Keratinocyte (primary cell): ENCODE results near the gene STRN. TPM values are rescaled to one million over a fixed set of nuclear protein-coding genes. Genes with fewer than 3 reads are reported as not detected.

Experiments
- DNase-seq: peaks from one replicate; pipeline ENCODE4 v3.0.0-alpha.2; 2011; ENCODE audit warnings: low read depth, missing footprints, low spot score
- FAIRE-seq: peaks from 2 replicates; lab custom pipeline; 2011; peaks lifted over from hg19 to GRCh38; lab: Jason Lieb, UNC
- H2AFZ ChIP-seq: 2 replicates; pipeline ENCODE4 v1.6.0; 2012; ENCODE audit warnings: low read length, control low read depth, inconsistent platforms; ENCODE audit not compliant: control insufficient read depth
- H3K27ac ChIP-seq: 2 replicates; pipeline ENCODE4 v1.5.1; 2011; ENCODE audit warnings: low read length; ENCODE audit not compliant: control insufficient read depth, insufficient read depth
- H3K27me3 ChIP-seq: 3 replicates; pipeline ENCODE4 v1.6.0; 2011; ENCODE audit warnings: low read length; ENCODE audit not compliant: control insufficient read depth, insufficient read depth; ENCODE audit errors: extremely low read depth
- H3K36me3 ChIP-seq, 2 experiments: 2 replicates in 1 of 2; 3 replicates in 1 of 2; pipeline ENCODE4 v1.5.1; 2011; ENCODE audit warnings: low read length in 2 of 2, mild to moderate bottlenecking in 1 of 2; ENCODE audit not compliant: control insufficient read depth in 2 of 2, insufficient read depth in 2 of 2; ENCODE audit errors: extremely low read depth in 1 of 2
- H3K4me1 ChIP-seq: 3 replicates; pipeline ENCODE4 v1.5.1; 2011; ENCODE audit warnings: low read length; ENCODE audit not compliant: control insufficient read depth, insufficient read depth; ENCODE audit errors: extremely low read depth
- H3K4me2 ChIP-seq: 3 replicates; pipeline ENCODE4 v1.6.0; 2011; ENCODE audit warnings: low read depth, low read length; ENCODE audit not compliant: control insufficient read depth, insufficient read depth; ENCODE audit errors: extremely low read depth
- H3K4me3 ChIP-seq, 3 experiments: fragments of 200-600 bp in 1 of 3; sonication (generic) in 1 of 3; 2 replicates in 2 of 3; 3 replicates in 1 of 3; pipeline ENCODE4 v1.5.1; 2011 to 2016; ENCODE audit warnings: low read length in 3 of 3, mild to moderate bottlenecking in 3 of 3, control low read depth in 2 of 3, inconsistent platforms in 1 of 3, low read depth in 1 of 3, mixed read lengths in 1 of 3, mixed run types in 1 of 3, moderate library complexity in 1 of 3; ENCODE audit not compliant: control insufficient read depth in 2 of 3, insufficient read depth in 2 of 3; ENCODE audit errors: extremely low read depth in 1 of 3
- H3K79me2 ChIP-seq: 2 replicates; pipeline ENCODE4 v1.6.0; 2012; ENCODE audit warnings: low read length; ENCODE audit not compliant: control insufficient read depth, insufficient read depth
- H3K9ac ChIP-seq: 3 replicates; pipeline ENCODE4 v1.6.0; 2011; ENCODE audit warnings: low read length; ENCODE audit not compliant: control insufficient read depth, insufficient read depth; ENCODE audit errors: extremely low read depth
- H3K9me1 ChIP-seq: 3 replicates; pipeline ENCODE4 v1.6.0; 2011; ENCODE audit warnings: low read length; ENCODE audit not compliant: control insufficient read depth, insufficient read depth; ENCODE audit errors: extremely low read depth
- H3K9me3 ChIP-seq: 2 replicates; pipeline ENCODE4 v1.5.1; 2012; ENCODE audit warnings: low read depth, low read length; ENCODE audit not compliant: control insufficient read depth
- H4K20me1 ChIP-seq: 3 replicates; pipeline ENCODE4 v1.6.0; 2011; ENCODE audit warnings: low read length; ENCODE audit not compliant: control insufficient read depth, insufficient read depth; ENCODE audit errors: extremely low read depth
- EZH2 ChIP-seq: IDR thresholded peaks from one replicate; pipeline ENCODE4 v1.6.1; 2012; ENCODE audit warnings: inconsistent platforms, mild to moderate bottlenecking, low read length, moderate library complexity
- dilution Hi-C: fragments of 300-500 bp; cut with MboI; formaldehyde crosslinking; loops from one replicate; pipeline ENCODE4 v1.7.0; 2020; ENCODE audit warnings: low sequenced_read_pairs; ENCODE audit not compliant: extremely low pct_ligation_motif_present
- polyA plus RNA-seq, 5 experiments: library from polyadenylated mRNA; depleted of rRNA in 3 of 5; stranded (reverse) in 3 of 5; stranded (forward) in 1 of 5; unstranded in 1 of 5; fragments of >200 nt; gene quantifications; 1 replicate in 1 of 5; 2 replicates in 3 of 5; 3 replicates in 1 of 5; pipeline versions ENCODE4 v1.2.1 to v1.2.3, GENCODE V29; 2011 to 2012; ENCODE audit warnings: missing spikeins in 2 of 5, low read depth in 1 of 5, low replicate concordance in 1 of 5
- TF ChIP-seq, protein P1 (sequence below), 3 experiments: IDR thresholded peaks in 1 of 3; conservative IDR thresholded peaks in 1 of 3; optimal IDR thresholded peaks in 1 of 3; 2 replicates in 2 of 3; 3 replicates in 1 of 3; pipeline versions ENCODE3 to v1.5.1; 2011; ENCODE audit warnings: low read length in 3 of 3, mild to moderate bottlenecking in 3 of 3, moderate library complexity in 2 of 3, control low read depth in 1 of 3, inconsistent platforms in 1 of 3; ENCODE audit not compliant: insufficient read depth in 2 of 3; ENCODE audit errors: extremely low read depth in 1 of 3

STRN gene
- polyA plus RNA-seq, 1 donor (not counting 4 experiments of a cell fraction or from before 2014, with no cell fraction given): 29.3 TPM

GRCh38 chr2:36954977-36955607, 11.2 kb downstream of the STRN start:
- Histone ChIP-seq H3K36me3 (no peaks in the 10 kb centered on the region), H2AFZ (no peak overlapping the region), H3K4me1 (peaks cover 24% of the 10 kb centered on the region), H3K9me3 (no peaks in the 10 kb centered on the region), H3K9ac (no peak overlapping the region), H3K27me3 (no peaks in the 10 kb centered on the region), H3K4me2 (no peak overlapping the region), H4K20me1 (no peaks in the 10 kb centered on the region), H3K27ac (no peak overlapping the region), H3K9me1 (no peaks in the 10 kb centered on the region), H3K79me2 (peaks cover 63% of the 10 kb centered on the region), H3K4me3 (no peak overlapping the region)
- FAIRE-seq (no peak), DNase-seq (no peak)
- TF ChIP-seq, protein P1, sequence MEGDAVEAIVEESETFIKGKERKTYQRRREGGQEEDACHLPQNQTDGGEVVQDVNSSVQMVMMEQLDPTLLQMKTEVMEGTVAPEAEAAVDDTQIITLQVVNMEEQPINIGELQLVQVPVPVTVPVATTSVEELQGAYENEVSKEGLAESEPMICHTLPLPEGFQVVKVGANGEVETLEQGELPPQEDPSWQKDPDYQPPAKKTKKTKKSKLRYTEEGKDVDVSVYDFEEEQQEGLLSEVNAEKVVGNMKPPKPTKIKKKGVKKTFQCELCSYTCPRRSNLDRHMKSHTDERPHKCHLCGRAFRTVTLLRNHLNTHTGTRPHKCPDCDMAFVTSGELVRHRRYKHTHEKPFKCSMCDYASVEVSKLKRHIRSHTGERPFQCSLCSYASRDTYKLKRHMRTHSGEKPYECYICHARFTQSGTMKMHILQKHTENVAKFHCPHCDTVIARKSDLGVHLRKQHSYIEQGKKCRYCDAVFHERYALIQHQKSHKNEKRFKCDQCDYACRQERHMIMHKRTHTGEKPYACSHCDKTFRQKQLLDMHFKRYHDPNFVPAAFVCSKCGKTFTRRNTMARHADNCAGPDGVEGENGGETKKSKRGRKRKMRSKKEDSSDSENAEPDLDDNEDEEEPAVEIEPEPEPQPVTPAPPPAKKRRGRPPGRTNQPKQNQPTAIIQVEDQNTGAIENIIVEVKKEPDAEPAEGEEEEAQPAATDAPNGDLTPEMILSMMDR (optimal IDR thresholded peaks at IDR 0.05 in 1 of 3, IDR thresholded peaks at IDR 0.05 in 1 of 3, conservative IDR thresholded peaks at IDR 0.05 in 1 of 3; ENCODE audit: extremely low read depth in 1 of 3, insufficient read depth in 2 of 3, low read length in 3 of 3): no peak
- TF ChIP-seq EZH2: no peak
- dilution Hi-C loops: no loop called here

- H3K27ac ChIP-seq: peak overlapping the region; percentile 96
- DNase-seq: peak; percentile 25
- H4K20me1 ChIP-seq: no peaks in the 10 kb centered on the region
- H3K4me1 ChIP-seq: peaks cover 24% of the 10 kb centered on the region
- peak overlapping the region; percentile 83 for H3K4me2 ChIP-seq
- H3K9me3 ChIP-seq: no peaks in the 10 kb centered on the region
- peak overlapping the region in 2 of 3 experiments; percentile 20 to 50 for H3K4me3 ChIP-seq
- peak; percentile 9 for FAIRE-seq
- H3K9ac ChIP-seq: peak overlapping the region; percentile 57
- H3K79me2 ChIP-seq: peaks cover 66% of the 10 kb centered on the region
- H2AFZ ChIP-seq: peak overlapping the region; percentile 16
- no peaks in the 10 kb centered on the region for H3K9me1 ChIP-seq
- no peaks in the 10 kb centered on the region for H3K27me3 ChIP-seq
- TF ChIP-seq, protein P1 (optimal IDR thresholded peaks at IDR 0.05 in 1 of 3, IDR thresholded peaks at IDR 0.05 in 1 of 3, conservative IDR thresholded peaks at IDR 0.05 in 1 of 3; ENCODE audit: extremely low read depth in 1 of 3, insufficient read depth in 2 of 3, low read length in 3 of 3): no peak
- no peak for TF ChIP-seq EZH2
- H3K36me3 ChIP-seq: no peaks in the 10 kb centered on the region
- dilution Hi-C loops: no loop called here
These were observed 13.6 kb downstream of the STRN start for GRCh38 chr2:36952748-36953197.
